GM21619 (cell line): ENCODE data around the gene MRPS27.
"Not testable (repeated sequence)": the region's sequence is repeated elsewhere in the genome, so short reads cannot be mapped to it uniquely, and the experiment has no call there.

Experiments
- ATAC-seq: cut with Tn5 transposase; IDR thresholded peaks from one replicate; pipeline ENCODE4 v1.9.1; 2021; ENCODE audit not compliant: unreplicated experiment

The MRPS27 gene

GRCh38 chr5:72326306-72326649 is 6.2 kb upstream of the MRPS27 start:
- no peak for ATAC-seq

- no peak for ATAC-seq
Observed at GRCh38 chr5:72325566-72326305, 5.7 kb upstream of the MRPS27 start.

GRCh38 chr5:72324189-72324825 is 4.3 kb upstream of the MRPS27 start:
- no peak for ATAC-seq

- not testable (repeated sequence) for ATAC-seq
Observed at GRCh38 chr5:72319435-72319975, 535 bp downstream of the MRPS27 start.

GRCh38 chr5:72314571-72315172 is 5.4 kb downstream of the MRPS27 start:
- ATAC-seq, result no peak

GRCh38 chr5:72313141-72313540 is 6.9 kb downstream of the MRPS27 start:
- ATAC-seq, result no peak

DNA sequence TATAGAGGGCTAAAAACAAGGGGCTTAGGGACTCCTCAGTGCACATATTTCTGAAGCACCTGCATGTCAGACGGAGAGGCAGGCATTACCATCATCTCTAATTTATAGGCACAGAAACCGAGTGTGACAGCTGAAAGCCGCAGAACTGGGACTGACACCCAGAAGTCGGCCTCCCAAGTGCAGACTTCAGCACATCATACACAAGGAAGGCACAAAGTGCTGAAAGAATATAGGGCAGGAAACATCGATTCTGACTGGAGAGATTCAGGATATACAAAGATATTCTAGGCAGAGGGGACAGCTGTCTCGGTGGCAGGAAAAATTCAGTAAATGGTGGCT is 11.2 kb downstream of the MRPS27 start:
- no peak for ATAC-seq

DNA sequence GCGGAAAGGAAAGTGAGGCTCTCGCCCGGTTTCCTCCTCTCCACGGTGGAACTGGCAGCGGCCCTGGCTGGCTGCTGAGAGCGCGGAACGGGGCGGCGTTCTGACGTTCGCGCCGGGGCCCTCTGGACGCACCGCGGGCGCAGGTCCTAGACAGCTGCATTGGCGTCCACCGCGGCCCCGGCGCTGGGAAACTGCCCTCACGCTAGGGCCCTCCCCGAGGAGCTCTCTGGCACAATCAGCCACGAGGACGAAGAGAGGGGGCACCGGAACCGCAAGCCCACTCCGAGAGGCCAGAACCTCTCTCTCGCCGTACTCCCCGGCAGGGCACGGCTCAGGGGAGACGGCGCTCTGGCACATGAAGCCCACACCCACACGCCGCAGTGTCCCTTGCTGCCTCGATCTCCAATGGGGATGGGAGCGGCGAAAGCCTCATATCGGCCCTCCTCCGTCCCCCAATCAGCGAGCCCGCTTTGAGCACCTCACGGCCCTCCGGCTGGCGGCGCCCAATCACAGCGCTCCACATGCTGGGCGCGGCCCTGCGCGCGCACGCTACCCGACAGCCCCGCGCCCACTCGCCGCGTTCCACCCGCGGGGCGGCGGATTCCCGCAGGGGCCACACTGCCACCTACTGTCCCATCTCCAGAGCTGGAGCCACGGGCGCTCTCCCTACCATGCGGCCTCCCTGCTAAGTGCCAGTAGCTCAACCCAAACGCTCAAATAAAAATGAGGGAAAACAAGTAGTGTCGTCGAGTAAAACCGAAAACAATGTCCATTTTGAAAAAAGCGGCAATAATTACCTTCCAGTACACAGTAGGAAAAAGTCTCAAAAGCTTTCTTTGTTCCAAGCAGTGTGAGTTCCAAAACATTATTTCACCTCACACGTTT is 11.8 kb downstream of the MRPS27 start:
- ATAC-seq, result peak; percentile 85

- ATAC-seq, result no peak
Observed at GRCh38 chr5:72307573-72307967, 12.5 kb downstream of the MRPS27 start.

GRCh38 chr5:72305194-72306142 is 14.6 kb downstream of the MRPS27 start:
- no peak for ATAC-seq

DNA sequence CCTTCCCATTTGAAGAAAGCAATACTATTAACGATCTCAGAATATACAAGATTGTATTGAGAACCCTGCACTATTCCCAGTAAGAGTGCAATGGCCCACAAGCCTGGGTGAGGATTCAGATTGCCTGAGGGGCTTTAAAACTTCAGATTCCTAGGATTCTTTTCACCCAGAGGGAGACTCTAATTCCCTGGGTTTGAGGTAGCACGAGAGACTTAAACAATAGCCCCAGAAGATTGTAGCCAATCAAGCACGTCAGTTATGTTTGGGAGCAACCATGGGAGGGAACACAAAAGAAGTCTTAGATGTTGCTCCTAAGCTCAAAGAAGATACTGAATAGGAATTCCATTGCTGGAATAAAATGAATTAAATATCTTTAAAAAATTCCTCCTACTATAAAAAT is 17.9 kb downstream of the MRPS27 start:
- no peak for ATAC-seq

DNA sequence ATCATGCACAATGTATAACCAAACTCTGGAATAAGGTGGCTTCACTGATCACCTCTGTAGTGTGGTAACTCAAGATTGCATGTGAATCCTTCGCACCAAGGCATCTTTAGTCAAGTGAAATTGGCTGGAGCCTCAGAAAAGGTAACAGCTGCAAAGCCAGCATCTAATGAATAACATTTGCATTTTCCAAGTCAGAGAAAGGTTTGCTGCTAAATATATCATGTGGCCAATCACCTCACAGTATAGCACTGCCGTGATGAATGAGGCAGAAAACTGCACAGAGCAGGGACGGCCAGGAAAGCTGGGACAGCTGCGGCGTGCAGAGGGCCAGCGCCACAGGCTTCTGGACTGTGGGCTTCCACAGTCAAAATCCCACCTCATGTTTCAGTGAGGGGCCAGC is 18.5 kb downstream of the MRPS27 start:
- ATAC-seq, result peak; percentile 56

DNA sequence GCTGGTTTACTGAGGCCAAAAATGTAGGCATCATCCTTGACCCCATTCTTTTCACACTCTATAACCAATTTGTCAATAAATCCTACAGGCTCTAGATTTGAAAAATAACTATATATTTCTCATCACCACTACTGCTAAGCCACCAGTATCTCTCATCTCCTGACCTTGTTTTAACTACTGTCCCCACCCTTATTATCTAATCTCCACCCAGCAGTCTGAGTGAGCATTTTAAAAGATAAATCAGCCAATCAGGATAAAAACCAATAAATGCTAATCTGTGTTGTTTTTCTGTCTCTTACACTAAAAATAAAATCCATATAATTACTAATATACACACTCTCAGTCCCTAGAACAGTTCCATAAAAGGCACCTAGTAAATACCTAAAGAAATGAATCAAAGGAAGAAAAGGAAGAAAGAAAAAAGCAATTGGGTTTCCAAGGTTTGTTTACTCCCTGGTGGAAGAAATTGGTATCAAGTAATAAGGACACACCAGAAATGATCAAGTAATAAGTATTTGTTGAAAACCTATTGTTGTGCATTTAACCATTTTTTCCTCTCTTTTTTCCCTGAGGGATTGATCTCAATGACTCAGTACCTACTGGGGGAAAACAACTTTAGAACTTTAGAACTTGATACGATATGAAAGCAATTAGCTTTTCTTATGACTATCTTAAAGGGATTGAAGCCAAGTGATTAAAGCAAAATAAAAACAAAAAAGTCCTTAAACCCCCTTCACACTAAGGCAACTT is 19.3 kb downstream of the MRPS27 start:
- no peak for ATAC-seq

DNA sequence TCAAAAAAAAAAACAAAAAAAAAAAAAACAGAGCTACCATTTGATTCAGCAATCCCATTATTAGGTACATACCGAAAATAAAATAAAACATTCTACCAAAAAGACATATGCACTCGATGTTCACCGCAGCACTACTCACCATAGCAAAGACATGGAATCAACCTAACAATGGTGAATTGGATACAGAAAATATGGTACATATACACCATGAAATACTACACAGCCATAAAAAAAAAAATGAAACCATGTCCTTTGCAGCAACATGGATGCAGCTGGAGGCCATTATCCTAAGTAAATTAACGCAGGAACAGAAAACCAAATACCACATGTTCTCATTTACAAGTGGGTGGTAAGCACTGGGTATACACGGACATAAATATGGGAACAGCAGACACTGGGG is 21.3 kb downstream of the MRPS27 start:
- no peak for ATAC-seq

DNA sequence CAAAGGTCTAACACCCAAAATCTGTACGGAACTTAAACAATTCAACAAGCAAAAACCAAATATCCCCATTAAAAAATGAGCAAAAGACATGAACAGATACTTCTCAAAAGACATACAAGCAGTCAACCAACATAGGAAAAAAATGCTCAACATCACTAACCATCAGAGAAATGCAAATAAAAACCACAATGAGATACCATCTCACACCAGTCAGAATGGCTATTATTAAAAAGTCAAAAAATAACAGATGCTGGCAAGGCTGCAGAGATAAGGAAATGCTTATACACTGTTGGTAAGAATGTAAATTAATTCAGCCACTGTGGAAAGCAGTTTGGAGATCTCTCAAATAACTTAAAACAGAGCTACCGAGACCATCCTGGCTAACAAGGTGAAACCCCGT is 21.9 kb downstream of the MRPS27 start:
- peak; percentile 35 for ATAC-seq

GRCh38 chr5:72296256-72296655 is 23.8 kb downstream of the MRPS27 start:
- no peak for ATAC-seq

DNA sequence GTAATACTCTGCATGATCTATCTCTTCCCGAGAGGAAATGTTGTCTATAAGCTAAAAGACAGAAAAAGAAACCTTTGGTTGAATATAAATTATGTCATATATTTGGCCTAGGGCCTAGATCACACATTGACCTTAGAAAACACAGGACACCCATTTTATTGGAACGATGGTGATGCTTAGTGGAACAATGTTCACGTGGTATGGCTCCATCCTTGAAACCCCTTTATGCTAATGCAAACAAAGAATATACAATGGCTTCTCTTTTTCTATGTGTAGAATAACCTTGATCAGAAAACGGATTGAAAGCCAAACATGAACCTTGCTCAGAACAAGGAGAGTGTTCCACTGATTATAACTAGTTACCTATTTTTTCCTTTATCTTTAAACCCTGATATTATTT is 24.5 kb downstream of the MRPS27 start:
- ATAC-seq, result no peak

DNA sequence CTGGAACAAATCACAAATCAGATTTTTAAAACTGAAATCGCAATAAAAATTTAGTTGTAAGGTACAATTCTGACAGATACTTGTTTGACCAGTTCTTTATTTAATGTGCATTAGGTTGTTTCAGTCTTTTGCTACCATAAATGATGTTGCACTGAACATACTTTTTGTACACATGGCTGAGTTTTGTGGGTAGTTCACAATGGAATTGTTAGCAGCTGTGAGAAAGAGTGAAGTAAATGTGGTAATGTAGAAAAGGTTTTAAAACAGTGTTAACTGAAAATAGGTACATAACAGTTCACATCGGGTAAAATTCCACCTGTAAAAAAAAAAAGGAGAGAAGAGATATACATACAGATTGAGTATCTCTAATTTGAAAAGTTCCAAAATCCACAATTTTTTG is 25.6 kb downstream of the MRPS27 start:
- ATAC-seq, result no peak

GRCh38 chr5:72293495-72294055 is 26.5 kb downstream of the MRPS27 start:
- no peak for ATAC-seq
